H54 (cell line): ENCODE results near the gene ZNF638.
"Not testable (repeated sequence)": the region's sequence is repeated elsewhere in the genome, so short reads cannot be mapped to it uniquely, and the experiment has no call there.

ENCODE experiments used
- DNase-seq: peaks from one replicate; pipeline ENCODE4 v3.0.0; 2011; ENCODE audit warnings: low spot score, mixed read lengths; ENCODE audit not compliant: insufficient read length
- FAIRE-seq: peaks from 3 replicates; lab custom pipeline; 2011; peaks lifted over from hg19 to GRCh38; lab: Jason Lieb, UNC
- POLR2A ChIP-seq: IDR thresholded peaks from 2 replicates; pipeline ENCODE4 v1.6.1; 2011; ENCODE audit warnings: low read depth, mild to moderate bottlenecking, low read length

The ZNF638 gene

DNA sequence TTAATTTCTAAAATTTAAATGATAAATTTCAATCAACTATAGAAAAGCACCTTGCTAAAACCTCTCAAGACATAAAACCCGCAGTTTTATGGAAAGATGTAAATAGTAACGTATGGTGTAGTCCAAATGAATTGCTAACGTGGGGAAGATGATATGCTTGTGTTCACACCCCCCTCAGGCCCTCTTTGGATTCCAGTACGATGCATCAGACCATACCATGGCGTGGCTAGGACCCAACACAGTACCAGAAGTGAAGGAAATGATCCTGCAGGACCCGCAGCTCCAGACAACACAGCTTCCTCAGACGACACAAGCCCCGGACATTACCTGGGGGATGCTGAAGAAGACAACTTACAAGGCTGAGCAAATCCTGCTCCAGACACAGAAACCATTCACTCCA is 61.6 kb downstream of the ZNF638 start:
- FAIRE-seq (no peak), DNase-seq (no peak)
- TF ChIP-seq POLR2A, result no peak

DNA sequence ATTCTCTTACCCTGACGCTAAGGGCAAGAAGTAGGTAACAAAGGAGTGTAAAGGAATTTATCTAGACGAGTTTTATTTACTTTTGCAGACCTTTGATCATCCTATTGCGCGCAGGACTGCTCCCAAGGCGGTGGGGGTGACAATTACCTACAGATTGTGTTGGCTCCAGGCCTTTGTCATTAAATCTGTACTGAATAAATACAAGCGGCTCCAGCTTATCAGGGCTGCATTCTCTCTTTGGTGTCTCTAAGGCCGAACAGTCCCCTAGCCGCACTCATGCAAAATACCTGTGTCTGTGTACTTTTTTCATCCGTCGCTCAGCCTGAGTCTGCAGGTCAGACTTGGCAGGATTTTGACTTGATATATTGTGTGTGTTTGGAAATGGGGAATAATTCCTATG is 63.9 kb downstream of the ZNF638 start:
- DNase-seq, result no peak
- TF ChIP-seq POLR2A, result no peak
- no peak for FAIRE-seq

DNA sequence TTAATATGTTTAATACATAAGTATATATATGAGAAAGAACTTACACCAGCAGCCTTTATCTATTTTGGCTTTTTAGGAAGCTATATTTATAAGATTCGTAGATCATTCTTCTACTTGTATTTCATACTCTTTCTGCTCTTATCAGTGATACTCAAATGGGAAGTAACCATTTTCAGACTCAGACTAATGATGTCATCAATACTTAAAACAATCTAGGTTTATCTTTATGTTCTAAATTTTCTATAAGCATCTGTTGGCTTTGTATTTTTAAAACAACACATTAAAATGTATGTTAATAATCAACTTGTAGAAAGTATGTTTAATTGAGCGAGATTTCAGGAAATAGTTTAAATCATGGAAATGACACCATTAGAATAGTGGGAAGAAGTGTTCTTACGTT is 70.8 kb downstream of the ZNF638 start:
- FAIRE-seq (no peak), DNase-seq (no peak)
- TF ChIP-seq POLR2A, result no peak

DNA sequence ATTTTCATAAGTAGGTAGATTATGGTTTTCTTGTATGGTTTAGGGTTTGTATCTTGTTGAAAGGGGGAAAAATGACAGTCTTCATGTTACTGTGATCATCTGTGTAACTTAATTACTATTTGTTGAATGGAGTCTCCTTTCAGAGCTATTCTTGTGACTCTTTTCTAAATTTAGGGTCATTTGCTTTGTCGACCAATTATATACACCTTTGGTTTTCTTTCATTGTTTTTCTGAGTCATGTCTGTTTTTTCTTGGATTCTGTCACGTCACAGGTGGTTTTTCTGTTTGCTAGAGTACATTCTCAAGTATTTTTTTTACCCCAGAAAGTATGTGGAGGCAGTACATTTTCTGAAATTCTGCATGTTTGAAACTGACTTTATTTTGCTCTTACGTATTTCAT is 78.0 kb downstream of the ZNF638 start:
- TF ChIP-seq POLR2A, result no peak
- FAIRE-seq, result peak; percentile 30
- DNase-seq, result no peak

DNA sequence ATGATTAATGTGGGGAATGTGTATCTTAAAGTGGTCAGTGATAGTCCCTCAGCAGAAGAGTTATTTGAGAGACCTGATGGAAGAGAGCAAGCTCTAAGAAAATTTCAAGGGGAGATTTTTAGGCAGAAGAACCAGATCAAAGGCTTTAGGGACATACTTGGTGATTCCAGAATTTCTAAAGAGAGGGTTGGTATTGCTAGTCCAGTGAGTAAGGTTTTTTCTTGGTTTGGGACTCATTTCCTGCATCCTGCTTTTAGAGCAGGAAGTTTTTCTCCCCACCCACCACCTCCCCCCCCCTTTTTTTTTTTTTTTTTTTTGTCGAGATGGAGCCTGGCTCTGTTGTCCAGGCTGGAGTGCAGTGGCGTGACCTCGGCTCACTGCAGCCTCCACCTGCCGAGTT is 79.1 kb downstream of the ZNF638 start:
- no peak for TF ChIP-seq POLR2A
- no peak for FAIRE-seq
- no peak for DNase-seq

DNA sequence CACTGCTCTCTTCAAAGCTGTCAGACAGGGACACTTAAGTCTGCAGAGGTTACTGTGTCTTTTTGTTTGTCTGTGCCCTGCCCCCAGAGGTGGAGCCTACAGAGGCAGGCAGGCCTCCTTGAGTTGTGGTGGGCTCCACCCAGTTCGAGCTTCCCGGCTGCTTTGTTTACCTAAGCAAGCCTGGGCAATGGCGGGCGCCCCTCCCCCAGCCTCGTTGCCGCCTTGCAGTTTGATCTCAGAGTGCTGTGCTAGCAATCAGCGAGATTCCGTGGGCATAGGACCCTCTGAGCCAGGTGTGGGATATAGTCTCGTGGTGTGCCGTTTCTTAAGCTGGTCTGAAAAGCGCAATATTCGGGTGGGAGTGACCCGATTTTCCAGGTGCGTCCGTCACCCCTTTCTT is 85.3 kb downstream of the ZNF638 start:
- DNase-seq, FAIRE-seq: not testable (repeated sequence)

DNA sequence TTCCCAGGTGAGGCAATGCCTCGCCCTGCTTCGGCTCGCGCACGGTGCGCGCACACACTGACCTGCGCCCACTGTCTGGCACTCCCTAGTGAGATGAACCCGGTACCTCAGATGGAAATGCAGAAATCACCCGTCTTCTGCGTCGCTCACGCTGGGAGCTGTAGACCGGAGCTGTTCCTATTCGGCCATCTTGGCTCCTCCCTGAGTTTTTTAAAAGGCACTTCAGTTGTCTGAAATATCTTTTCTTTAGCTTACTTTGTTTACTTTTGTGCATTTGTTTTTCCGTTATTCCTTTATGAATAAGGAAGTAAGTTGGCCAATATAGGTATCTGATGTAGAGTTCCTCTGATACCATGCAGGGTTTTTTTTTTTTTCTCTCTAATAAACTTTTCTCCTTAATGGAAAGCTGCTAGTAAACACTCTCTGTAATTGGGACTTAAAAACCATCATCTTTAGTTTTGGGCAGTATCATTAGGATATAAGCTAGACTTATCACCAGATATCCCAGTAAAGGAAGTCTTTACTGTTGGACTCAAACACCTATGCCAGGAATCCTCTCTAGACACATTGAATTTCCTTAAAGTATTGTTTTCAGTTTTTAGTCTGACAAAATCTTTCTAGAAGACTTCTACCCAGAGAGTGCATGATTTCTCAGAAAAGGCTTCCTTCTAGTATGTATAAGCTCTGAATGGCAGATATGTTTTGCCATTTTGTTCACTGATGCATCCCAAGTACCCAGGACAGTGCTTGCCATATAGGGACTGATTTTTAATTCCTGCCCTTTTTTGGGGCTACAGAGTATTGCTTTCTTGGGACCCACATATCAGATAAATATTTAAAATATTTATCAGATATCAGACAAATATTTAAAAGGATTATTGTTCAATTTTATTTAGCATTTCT is 86.0 kb downstream of the ZNF638 start:
- FAIRE-seq (no peak), DNase-seq (no peak)
- no peak for TF ChIP-seq POLR2A

DNA sequence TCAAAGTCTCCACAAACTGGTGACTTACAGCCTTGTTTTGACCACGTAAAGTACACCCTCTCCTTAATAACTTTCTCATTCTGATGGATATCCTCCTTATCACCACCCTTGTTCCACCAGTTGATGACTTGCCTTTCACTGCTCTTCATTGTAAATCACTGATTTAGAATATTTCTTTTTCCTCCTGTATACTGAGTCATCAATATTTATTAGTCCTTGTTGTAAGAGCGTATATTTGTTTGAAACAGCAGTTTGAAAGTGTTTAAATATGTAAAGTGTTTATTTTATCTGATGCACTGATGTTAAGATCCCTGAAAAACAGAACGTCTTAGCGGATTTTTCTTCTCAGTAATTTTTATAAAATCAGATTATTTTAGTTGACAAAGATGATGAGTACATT is 87.6 kb downstream of the ZNF638 start:
- FAIRE-seq, result no peak
- TF ChIP-seq POLR2A, result no peak
- DNase-seq, result no peak

DNA sequence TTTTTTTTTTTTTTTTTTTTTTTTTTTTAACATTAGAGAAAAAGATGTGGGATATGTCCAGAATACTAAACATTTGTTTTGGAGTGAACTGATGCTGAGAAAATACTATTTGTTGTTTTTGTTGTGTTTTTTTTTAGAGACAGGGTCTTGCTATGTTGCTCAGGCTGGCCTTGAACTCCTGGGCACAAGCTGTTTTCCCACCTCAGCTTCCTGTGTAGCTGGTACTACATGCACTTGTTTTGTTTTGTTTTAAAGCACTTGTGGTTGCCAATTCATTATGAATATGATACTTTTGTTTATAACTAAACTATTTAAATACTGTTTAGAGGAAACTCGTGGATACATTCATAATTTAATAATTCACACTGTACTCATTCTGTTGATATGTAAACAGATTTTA is 88.4 kb downstream of the ZNF638 start:
- TF ChIP-seq POLR2A, result no peak
- FAIRE-seq, result no peak
- DNase-seq, result no peak

DNA sequence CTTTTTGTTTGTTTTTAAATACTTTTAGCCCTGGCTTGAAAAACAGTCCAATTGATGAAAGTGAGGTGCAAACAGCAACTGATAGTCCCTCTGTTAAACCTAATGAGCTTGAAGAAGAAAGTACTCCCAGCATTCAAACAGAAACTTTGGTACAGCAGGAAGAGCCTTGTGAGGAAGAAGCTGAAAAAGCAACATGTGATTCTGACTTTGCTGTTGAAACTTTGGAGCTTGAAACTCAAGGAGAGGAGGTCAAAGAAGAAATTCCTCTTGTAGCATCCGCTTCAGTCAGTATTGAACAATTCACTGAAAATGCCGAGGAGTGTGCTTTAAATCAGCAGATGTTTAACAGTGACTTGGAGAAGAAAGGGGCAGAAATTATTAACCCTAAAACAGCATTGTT is 91.2 kb downstream of the ZNF638 start:
- FAIRE-seq (peak; percentile 75), DNase-seq (no peak)
- no peak for TF ChIP-seq POLR2A

DNA sequence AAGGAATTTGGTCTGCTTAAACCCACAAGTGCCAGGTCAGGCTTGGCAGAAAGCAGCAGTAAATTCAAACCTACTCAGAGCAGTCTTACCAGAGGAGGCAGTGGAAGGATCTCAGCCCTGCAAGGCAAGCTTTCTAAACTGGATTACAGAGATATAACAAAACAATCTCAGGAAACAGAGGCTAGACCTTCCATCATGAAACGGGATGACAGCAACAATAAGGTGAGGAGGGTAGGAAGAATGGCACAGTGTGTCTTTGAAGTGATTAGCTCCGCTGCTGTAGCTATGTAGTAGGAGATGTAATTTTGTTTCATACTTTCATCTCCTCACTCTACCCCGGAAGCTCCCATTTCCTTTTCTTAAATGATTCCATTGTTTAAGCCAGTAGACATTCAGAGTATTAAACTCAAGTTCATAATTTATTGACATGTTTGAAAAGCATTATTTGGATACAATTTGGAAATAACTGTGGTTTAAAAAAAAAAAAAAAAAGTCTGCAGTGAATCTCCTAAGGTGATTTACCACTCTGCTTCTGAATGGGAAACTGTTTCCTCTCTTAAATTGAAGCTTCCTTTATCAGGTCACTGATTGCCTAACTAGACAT is 92.3 kb downstream of the ZNF638 start:
- FAIRE-seq, result peak; percentile 66
- no peak for TF ChIP-seq POLR2A
- no peak for DNase-seq

DNA sequence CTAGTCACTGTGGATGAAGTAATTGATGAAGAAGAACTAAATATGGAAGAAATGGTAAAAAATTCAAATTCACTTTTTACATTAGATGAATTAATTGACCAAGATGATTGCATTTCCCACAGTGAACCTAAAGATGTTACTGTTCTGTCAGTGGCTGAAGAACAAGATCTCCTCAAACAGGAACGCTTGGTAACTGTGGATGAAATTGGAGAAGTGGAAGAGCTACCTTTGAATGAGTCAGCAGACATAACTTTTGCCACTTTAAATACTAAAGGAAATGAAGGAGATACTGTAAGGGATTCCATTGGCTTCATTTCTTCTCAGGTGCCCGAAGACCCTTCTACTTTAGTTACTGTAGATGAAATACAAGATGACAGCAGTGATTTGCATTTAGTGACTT is 95.1 kb downstream of the ZNF638 start:
- no peak for FAIRE-seq
- no peak for TF ChIP-seq POLR2A
- no peak for DNase-seq

DNA sequence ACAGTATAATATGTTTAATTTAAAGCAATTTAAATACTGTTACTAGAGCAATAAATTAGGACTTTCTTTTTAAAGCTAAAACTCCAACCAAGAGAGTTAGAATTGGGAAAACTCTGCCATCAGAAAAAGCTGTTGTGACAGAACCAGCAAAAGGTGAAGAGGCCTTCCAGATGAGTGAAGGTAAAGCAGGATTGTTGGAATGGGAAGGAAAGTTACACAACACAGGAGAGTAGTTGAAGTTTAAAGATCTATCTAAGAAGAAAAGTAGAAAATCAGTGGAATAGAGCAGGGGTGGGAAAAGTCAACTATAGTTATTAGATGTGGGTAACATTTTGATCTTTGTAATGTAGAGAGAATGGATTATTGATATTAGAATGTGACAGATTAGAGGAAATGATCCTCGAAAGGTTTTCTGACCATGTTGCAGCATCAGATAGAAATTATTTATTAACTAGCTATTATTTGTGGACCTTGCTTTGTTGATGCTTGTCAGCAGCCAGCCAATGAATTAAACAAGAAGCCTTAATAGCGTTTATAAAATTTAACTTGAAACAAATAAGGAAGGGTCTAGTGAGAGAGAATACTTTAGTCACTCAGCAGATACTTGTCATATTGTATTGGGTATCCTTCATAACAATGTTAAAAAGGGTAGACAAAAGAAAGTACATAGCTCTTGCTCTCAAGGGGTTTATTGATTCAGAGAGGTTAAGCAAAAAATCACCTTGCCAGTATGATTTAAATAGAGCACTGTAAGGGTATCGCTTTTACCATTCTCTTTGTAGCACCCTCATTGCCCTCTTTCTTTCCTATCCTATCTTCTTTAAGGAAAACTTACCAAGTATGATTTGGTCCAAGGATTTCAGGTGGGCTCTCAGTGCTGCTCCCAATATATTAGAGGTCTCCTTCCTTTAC is 97.1 kb downstream of the ZNF638 start:
- DNase-seq (no peak), FAIRE-seq (no peak)
- no peak for TF ChIP-seq POLR2A

DNA sequence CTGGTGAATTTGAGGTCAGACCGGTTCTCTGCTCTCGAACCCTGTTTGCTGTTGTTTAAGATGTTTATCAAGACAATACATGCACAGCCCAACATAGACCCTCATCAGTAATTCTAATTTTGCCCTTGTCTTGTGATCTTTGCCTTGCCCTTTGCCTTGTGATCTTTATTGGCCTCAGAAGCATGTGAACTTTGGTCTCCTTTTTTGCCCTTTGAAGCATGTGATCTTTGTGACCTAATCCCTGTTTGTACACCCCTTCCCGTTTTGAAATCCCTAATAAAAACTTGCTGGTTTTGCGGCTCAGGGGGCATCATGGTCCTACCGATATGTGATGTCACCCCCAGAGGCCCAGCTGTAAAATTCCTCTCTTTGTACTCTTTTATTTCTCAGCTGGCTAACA is 113.6 kb downstream of the ZNF638 start:
- not testable (repeated sequence) for DNase-seq, FAIRE-seq
